SU-DHL-6 (cell line): ENCODE measurements around the gene CDH13.

ENCODE experiments used
- H2AFZ ChIP-seq: fragments of 200-600 bp; sonication (generic); 2 replicates; pipeline ENCODE4 v1.6.1; 2014; ENCODE audit warnings: low read depth, mild to moderate bottlenecking, moderate library complexity, mixed read lengths, antibody characterized with exemption, low read length; ENCODE audit not compliant: severe bottlenecking
- H3F3A ChIP-seq: fragments of 200-600 bp; shearing (Covaris generic); 2 replicates; pipeline ENCODE4 v1.6.0; 2016; ENCODE audit warnings: antibody characterized with exemption, mild to moderate bottlenecking; ENCODE audit not compliant: insufficient read depth
- H3K27ac ChIP-seq: fragments of 200-600 bp; sonication (generic); 2 replicates; pipeline ENCODE4 v1.5.1; 2016; ENCODE audit warnings: low read depth, mild to moderate bottlenecking, low read length, moderate library complexity, mixed read lengths
- H3K27me3 ChIP-seq: fragments of 200-600 bp; sonication (generic), shearing (Covaris generic); 2 replicates; pipeline ENCODE4 v1.6.0; 2014; ENCODE audit warnings: mild to moderate bottlenecking, low read length
- H3K36me3 ChIP-seq: fragments of 200-600 bp; sonication (generic); 2 replicates; pipeline ENCODE4 v1.6.1; 2014; ENCODE audit warnings: mild to moderate bottlenecking, low read length, mixed read lengths
- H3K4me2 ChIP-seq: fragments of 300-600, 200-600 bp; shearing (Covaris generic), sonication (generic); 2 replicates; pipeline ENCODE4 v1.6.0; 2014; ENCODE audit warnings: low read length, low read depth, mild to moderate bottlenecking; ENCODE audit not compliant: poor library complexity, severe bottlenecking
- H3K4me3 ChIP-seq: fragments of 200-600 bp; sonication (generic); 2 replicates; pipeline ENCODE4 v1.5.1; 2014; ENCODE audit warnings: antibody characterized with exemption, low read length, mild to moderate bottlenecking, mixed read lengths; ENCODE audit not compliant: insufficient read depth, poor library complexity, severe bottlenecking
- H3K79me2 ChIP-seq: fragments of 200-600 bp; sonication (generic); 2 replicates; pipeline ENCODE4 v1.6.1; 2014; ENCODE audit warnings: mild to moderate bottlenecking, low read length, moderate library complexity; ENCODE audit not compliant: insufficient read depth
- H3K9ac ChIP-seq: fragments of 200-600 bp; sonication (generic); 2 replicates; pipeline ENCODE4 v1.7.0; 2014; ENCODE audit warnings: mild to moderate bottlenecking, low read length
- H3K9me2 ChIP-seq: fragments of 200-600 bp; sonication (generic); replicated peaks from 2 replicates; pipeline ENCODE4 v1.6.1; 2014; ENCODE audit warnings: low read length; ENCODE audit not compliant: insufficient read depth
- H3K9me3 ChIP-seq: fragments of 200-600 bp; sonication (generic); 2 replicates; pipeline ENCODE4 v1.6.1; 2014; ENCODE audit warnings: low read length, mixed read lengths; ENCODE audit not compliant: insufficient read depth
- H4K20me1 ChIP-seq: fragments of 200-600 bp; sonication (generic); 2 replicates; pipeline ENCODE4 v1.6.1; 2014; ENCODE audit warnings: low read depth, mild to moderate bottlenecking, antibody characterized with exemption, low read length, moderate library complexity, mixed read lengths
- EZH2phosphoT487 ChIP-seq: fragments of 200-600 bp; sonication (generic), shearing (Covaris generic); conservative IDR thresholded peaks from 2 replicates; pipeline ENCODE4 v1.6.1; 2018; ENCODE audit warnings: mild to moderate bottlenecking, antibody characterized with exemption, low read length, moderate library complexity, mixed read lengths
- TF ChIP-seq, protein P1 (sequence below): fragments of 200-600 bp; sonication (generic); IDR thresholded peaks from one replicate; pipeline ENCODE4 v1.5.1; 2017; ENCODE audit warnings: antibody characterized with exemption, mild to moderate bottlenecking, low read length, moderate library complexity; ENCODE audit not compliant: insufficient read depth, poor library complexity, severe bottlenecking

The CDH13 gene

GRCh38 chr16:83771306-83771942 is 1144.7 kb downstream of the CDH13 start:
- H3F3A ChIP-seq, result no peaks in the 10 kb centered on the region
- H2AFZ ChIP-seq, result no peak overlapping the region
- H3K9me2 ChIP-seq, result no peaks in the 10 kb centered on the region
- no peaks in the 10 kb centered on the region for H3K79me2 ChIP-seq
- no peak overlapping the region for H3K4me3 ChIP-seq
- H3K4me2 ChIP-seq, result no peak overlapping the region
- H3K9ac ChIP-seq, result no peak overlapping the region
- H3K9me3 ChIP-seq, result no peaks in the 10 kb centered on the region
- no peaks in the 10 kb centered on the region for H3K27me3 ChIP-seq
- H4K20me1 ChIP-seq, result no peaks in the 10 kb centered on the region
- no peak overlapping the region for H3K27ac ChIP-seq
- TF ChIP-seq, protein P1, sequence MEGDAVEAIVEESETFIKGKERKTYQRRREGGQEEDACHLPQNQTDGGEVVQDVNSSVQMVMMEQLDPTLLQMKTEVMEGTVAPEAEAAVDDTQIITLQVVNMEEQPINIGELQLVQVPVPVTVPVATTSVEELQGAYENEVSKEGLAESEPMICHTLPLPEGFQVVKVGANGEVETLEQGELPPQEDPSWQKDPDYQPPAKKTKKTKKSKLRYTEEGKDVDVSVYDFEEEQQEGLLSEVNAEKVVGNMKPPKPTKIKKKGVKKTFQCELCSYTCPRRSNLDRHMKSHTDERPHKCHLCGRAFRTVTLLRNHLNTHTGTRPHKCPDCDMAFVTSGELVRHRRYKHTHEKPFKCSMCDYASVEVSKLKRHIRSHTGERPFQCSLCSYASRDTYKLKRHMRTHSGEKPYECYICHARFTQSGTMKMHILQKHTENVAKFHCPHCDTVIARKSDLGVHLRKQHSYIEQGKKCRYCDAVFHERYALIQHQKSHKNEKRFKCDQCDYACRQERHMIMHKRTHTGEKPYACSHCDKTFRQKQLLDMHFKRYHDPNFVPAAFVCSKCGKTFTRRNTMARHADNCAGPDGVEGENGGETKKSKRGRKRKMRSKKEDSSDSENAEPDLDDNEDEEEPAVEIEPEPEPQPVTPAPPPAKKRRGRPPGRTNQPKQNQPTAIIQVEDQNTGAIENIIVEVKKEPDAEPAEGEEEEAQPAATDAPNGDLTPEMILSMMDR, result no peak
- no peak for TF ChIP-seq EZH2phosphoT487
- no peaks in the 10 kb centered on the region for H3K36me3 ChIP-seq

DNA sequence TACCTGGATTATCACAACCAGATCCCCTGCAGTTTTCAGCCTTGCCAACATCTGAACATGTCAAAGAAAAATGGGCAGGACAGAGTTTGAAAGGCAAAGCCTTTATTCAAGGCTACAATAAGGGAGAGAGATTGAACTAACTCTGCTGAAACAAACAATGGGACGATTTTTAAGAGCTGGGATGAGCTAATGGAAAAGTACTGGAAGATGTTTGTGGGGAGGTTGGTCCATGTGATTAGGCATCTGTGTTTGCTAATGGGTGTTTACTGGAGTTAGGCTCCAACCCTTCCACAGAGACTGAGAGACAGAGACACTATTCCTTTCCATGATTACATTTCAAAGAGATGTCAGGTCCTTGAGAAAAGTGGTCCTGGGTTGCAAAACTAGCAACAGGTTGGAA is 1146.0 kb downstream of the CDH13 start:
- Histone ChIP-seq H3K4me3 (no peak overlapping the region), H3K36me3 (no peaks in the 10 kb centered on the region), H3F3A (no peaks in the 10 kb centered on the region), H3K9me2 (no peaks in the 10 kb centered on the region), H3K79me2 (no peaks in the 10 kb centered on the region), H3K4me2 (no peak overlapping the region), H3K9ac (no peak overlapping the region), H3K27me3 (no peaks in the 10 kb centered on the region), H2AFZ (no peak overlapping the region), H3K27ac (no peak overlapping the region), H4K20me1 (no peaks in the 10 kb centered on the region), H3K9me3 (no peaks in the 10 kb centered on the region)
- TF ChIP-seq, protein P1, result no peak
- no peak for TF ChIP-seq EZH2phosphoT487

- Histone ChIP-seq H3K79me2 (no peaks in the 10 kb centered on the region), H3K4me3 (no peak overlapping the region), H3K27ac (no peak overlapping the region), H3K9me3 (no peaks in the 10 kb centered on the region), H3K27me3 (no peaks in the 10 kb centered on the region), H2AFZ (no peak overlapping the region), H3K9ac (no peak overlapping the region), H3K4me2 (no peak overlapping the region), H3F3A (no peaks in the 10 kb centered on the region), H4K20me1 (no peaks in the 10 kb centered on the region), H3K9me2 (no peaks in the 10 kb centered on the region), H3K36me3 (no peaks in the 10 kb centered on the region)
- TF ChIP-seq, protein P1, result no peak
Measured at GRCh38 chr16:83774066-83774465, 1147.3 kb downstream of the CDH13 start.
